NT2/D1 (cell line): ENCODE data around the gene LYSMD2.

Experiments used
- DNase-seq: peaks from one replicate; pipeline ENCODE4 v3.0.0-alpha.2; 2011; ENCODE audit warnings: low read depth, low spot score
- H3K27me3 ChIP-seq: 2 replicates; pipeline ENCODE4 v1.6.0; 2011; ENCODE audit warnings: mild to moderate bottlenecking; ENCODE audit not compliant: insufficient read length, insufficient read depth
- H3K36me3 ChIP-seq: 2 replicates; pipeline ENCODE4 v1.6.1; 2011; ENCODE audit warnings: mild to moderate bottlenecking, low read length, mixed read lengths; ENCODE audit not compliant: insufficient read depth, insufficient read length
- H3K4me1 ChIP-seq: 2 replicates; pipeline ENCODE4 v1.5.1; 2011; ENCODE audit not compliant: insufficient read depth, insufficient read length
- H3K4me3 ChIP-seq: 2 replicates; pipeline ENCODE4 v1.5.1; 2011; ENCODE audit warnings: low read depth; ENCODE audit not compliant: insufficient read length
- H3K9ac ChIP-seq: 2 replicates; pipeline ENCODE4 v1.6.0; 2011; ENCODE audit warnings: low read depth; ENCODE audit not compliant: insufficient read length
- H3K9me3 ChIP-seq: 2 replicates; pipeline ENCODE4 v1.5.1; 2011; ENCODE audit warnings: mild to moderate bottlenecking, low read length; ENCODE audit not compliant: insufficient read depth
- SUZ12 ChIP-seq: IDR thresholded peaks from 2 replicates; pipeline ENCODE4 v1.6.1; 2011; ENCODE audit not compliant: insufficient read length, insufficient read depth; ENCODE audit errors: extremely low read depth
- YY1 ChIP-seq: IDR thresholded peaks from 2 replicates; pipeline ENCODE4 v1.6.1; 2011; ENCODE audit not compliant: insufficient read length, insufficient read depth
- ZNF274 ChIP-seq: IDR thresholded peaks from 2 replicates; pipeline ENCODE4 v1.6.1; 2011; ENCODE audit warnings: mild to moderate bottlenecking, low read depth, low read length

Gene LYSMD2

GRCh38 chr15:51680321-51680720 is 57.1 kb downstream of the LYSMD2 start:
- H3K4me3 ChIP-seq: no peak overlapping the region
- no peak for DNase-seq
- TF ChIP-seq YY1 (no peak), SUZ12 (no peak), ZNF274 (no peak)
- H3K9ac ChIP-seq: no peak overlapping the region
- no peaks in the 10 kb centered on the region for H3K9me3 ChIP-seq
- no peaks in the 10 kb centered on the region for H3K36me3 ChIP-seq
- H3K4me1 ChIP-seq: peaks cover 2% of the 10 kb centered on the region
- peaks cover 6% of the 10 kb centered on the region for H3K27me3 ChIP-seq

GRCh38 chr15:51678096-51678495 is 59.4 kb downstream of the LYSMD2 start:
- no peak for DNase-seq
- H3K4me3 ChIP-seq: no peak overlapping the region
- no peaks in the 10 kb centered on the region for H3K36me3 ChIP-seq
- H3K9me3 ChIP-seq: no peaks in the 10 kb centered on the region
- H3K27me3 ChIP-seq: peaks cover 6% of the 10 kb centered on the region
- TF ChIP-seq YY1: no peak
- no peak for TF ChIP-seq ZNF274
- peaks cover 4% of the 10 kb centered on the region for H3K4me1 ChIP-seq
- H3K9ac ChIP-seq: no peak overlapping the region

GRCh38 chr15:51677452-51677851 is 60.0 kb downstream of the LYSMD2 start:
- H3K4me1 ChIP-seq: peaks cover 4% of the 10 kb centered on the region
- DNase-seq: no peak
- H3K4me3 ChIP-seq: no peak overlapping the region
- H3K27me3 ChIP-seq: peaks cover 6% of the 10 kb centered on the region
- no peak overlapping the region for H3K9ac ChIP-seq
- no peaks in the 10 kb centered on the region for H3K9me3 ChIP-seq
- no peaks in the 10 kb centered on the region for H3K36me3 ChIP-seq
- TF ChIP-seq YY1 (no peak), SUZ12 (no peak), ZNF274 (no peak)

- no peaks in the 10 kb centered on the region for H3K9me3 ChIP-seq
- no peak for DNase-seq
- H3K36me3 ChIP-seq: no peaks in the 10 kb centered on the region
- peaks cover 4% of the 10 kb centered on the region for H3K4me1 ChIP-seq
- TF ChIP-seq ZNF274 (no peak), SUZ12 (no peak), YY1 (no peak)
- H3K4me3 ChIP-seq: no peak overlapping the region
- H3K9ac ChIP-seq: no peak overlapping the region
- H3K27me3 ChIP-seq: peaks cover 6% of the 10 kb centered on the region
Observed at GRCh38 chr15:51677021-51677420, 60.4 kb downstream of the LYSMD2 start.

GRCh38 chr15:51675234-51675633 is 62.2 kb downstream of the LYSMD2 start:
- no peak overlapping the region for H3K9ac ChIP-seq
- H3K4me1 ChIP-seq: peaks cover 3% of the 10 kb centered on the region
- TF ChIP-seq SUZ12 (no peak), YY1 (no peak), ZNF274 (no peak)
- H3K27me3 ChIP-seq: no peaks in the 10 kb centered on the region
- no peaks in the 10 kb centered on the region for H3K9me3 ChIP-seq
- no peak overlapping the region for H3K4me3 ChIP-seq
- no peaks in the 10 kb centered on the region for H3K36me3 ChIP-seq
- DNase-seq: no peak
